ENCODE data around the gene C11orf24. TPM values are rescaled to one million over a fixed set of nuclear protein-coding genes. Genes with fewer than 3 reads are reported as not detected.
"Not testable (repeated sequence)": the region's sequence is repeated elsewhere in the genome, so short reads cannot be mapped to it uniquely, and the experiment has no call there.

Gene C11orf24
- total and polyA plus RNA-seq, 12 donors = 14.9 to 62.2 (median 30.8) TPM

DNA sequence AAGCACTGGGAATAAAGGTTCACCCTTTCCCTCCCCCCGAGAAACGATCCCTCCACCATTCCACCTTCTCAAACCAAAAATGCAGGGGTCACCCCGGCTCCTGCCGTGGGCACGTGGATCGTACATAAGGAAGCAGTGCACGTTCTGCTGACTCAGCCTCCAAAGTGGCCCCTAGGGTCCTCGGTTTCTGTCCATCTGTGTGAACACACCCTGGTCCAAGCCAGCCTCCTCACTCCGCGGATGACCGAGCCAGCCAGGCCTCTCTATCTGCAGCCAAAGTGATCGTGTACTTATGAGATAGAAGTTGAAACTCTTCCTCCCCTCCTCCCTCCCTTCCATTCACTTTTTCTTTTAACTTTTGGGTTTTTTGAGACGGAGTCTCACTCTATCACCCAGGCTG lies 16.2 kb downstream of the C11orf24 start:
- ATAC-seq (no peak), DNase-seq (no peak)
- TF ChIP-seq, protein P1, sequence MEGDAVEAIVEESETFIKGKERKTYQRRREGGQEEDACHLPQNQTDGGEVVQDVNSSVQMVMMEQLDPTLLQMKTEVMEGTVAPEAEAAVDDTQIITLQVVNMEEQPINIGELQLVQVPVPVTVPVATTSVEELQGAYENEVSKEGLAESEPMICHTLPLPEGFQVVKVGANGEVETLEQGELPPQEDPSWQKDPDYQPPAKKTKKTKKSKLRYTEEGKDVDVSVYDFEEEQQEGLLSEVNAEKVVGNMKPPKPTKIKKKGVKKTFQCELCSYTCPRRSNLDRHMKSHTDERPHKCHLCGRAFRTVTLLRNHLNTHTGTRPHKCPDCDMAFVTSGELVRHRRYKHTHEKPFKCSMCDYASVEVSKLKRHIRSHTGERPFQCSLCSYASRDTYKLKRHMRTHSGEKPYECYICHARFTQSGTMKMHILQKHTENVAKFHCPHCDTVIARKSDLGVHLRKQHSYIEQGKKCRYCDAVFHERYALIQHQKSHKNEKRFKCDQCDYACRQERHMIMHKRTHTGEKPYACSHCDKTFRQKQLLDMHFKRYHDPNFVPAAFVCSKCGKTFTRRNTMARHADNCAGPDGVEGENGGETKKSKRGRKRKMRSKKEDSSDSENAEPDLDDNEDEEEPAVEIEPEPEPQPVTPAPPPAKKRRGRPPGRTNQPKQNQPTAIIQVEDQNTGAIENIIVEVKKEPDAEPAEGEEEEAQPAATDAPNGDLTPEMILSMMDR (IDR thresholded peaks at IDR 0.05) = no peak
- 64 to 74% methylated on average over 13 of the region's 13 CpGs for WGBS, 2 donors
- intact Hi-C loops (cut with DNase I) = loop anchor here in 7 of 10 donors (5.0 kb wide), 4 partner anchors 42 to 192 kb away; no protein-coding TSS in a partner anchor
- Histone ChIP-seq H3K27me3 (no peaks in the 10 kb centered on the region), H3K9me3 (peaks cover 0 to 3% (median 0%) of the 10 kb centered on the region in 11 donors), H3K4me1 (peaks cover 0 to 30% (median 6%) of the 10 kb centered on the region in 9 donors), H3K36me3 (peaks cover 0 to 10% (median 0%) of the 10 kb centered on the region in 9 donors), H3K4me3 (no peak overlapping the region), H3K27ac (no peak overlapping the region)

DNA sequence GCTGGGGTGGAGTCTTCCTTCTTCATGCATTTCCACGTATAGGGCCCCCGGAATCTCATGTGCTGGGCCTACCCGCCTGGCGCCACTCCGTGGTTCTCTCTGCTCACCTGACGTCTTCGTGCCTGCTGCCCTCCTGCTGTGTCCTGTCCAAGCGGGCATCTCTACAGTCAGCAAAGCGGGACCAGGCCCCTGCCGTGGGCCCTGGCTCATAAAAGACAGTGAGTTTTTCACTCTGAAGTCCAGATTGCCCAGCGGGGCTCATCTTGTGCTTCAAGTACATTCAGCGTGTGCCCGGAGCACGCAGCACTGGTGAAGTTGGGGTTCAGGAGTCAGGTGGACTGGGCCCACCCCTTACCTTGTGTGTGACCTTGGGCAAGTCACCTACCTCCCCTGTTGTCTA lies 17.4 kb downstream of the C11orf24 start:
- no peaks in the 10 kb centered on the region for H3K36me3 ChIP-seq
- no peak overlapping the region for H3K4me3 ChIP-seq
- peaks cover 0 to 30% (median 6%) of the 10 kb centered on the region in 9 donors for H3K4me1 ChIP-seq
- ATAC-seq (no peak), DNase-seq (no peak)
- WGBS, 2 donors = 97 to 98% methylated on average over 14 of the region's 14 CpGs
- H3K27me3 ChIP-seq = no peaks in the 10 kb centered on the region
- intact Hi-C loops (cut with DNase I) = no loop called here
- H3K27ac ChIP-seq = no peak overlapping the region
- H3K9me3 ChIP-seq = peaks cover 0 to 3% (median 0%) of the 10 kb centered on the region in 11 donors
- TF ChIP-seq, protein P1 (IDR thresholded peaks at IDR 0.05) = no peak

DNA sequence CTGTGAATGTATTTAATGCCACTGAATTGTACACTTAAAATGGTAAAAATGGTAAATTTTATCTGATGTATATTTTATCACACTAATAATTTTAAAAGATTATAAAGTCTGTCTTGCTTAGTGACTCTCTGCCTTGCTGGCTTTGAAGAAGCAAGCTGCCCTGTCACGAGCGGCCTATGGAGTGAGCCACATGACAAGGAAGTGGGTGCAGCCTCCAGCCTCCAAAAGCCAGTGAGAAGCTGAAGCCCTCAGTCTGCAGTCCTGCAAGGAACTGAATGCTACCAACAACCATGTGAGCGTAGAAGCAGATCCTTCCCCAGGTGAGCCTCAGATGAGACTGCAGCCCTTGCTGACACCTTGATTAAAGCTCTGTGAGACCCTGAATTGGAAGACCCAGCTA lies 20.0 kb downstream of the C11orf24 start:
- ATAC-seq = no peak
- no peak overlapping the region for H3K4me3 ChIP-seq
- no peak for DNase-seq
- peaks cover 0 to 6% (median 0%) of the 10 kb centered on the region in 11 donors for H3K9me3 ChIP-seq
- WGBS, 2 donors = 89 to 94% methylated on average over 3 of the region's 3 CpGs
- no peaks in the 10 kb centered on the region for H3K27me3 ChIP-seq
- no peaks in the 10 kb centered on the region for H3K36me3 ChIP-seq
- H3K4me1 ChIP-seq = peaks cover 0 to 18% (median 0%) of the 10 kb centered on the region in 9 donors
- intact Hi-C loops (cut with DNase I) = no loop called here
- H3K27ac ChIP-seq = no peak overlapping the region
- TF ChIP-seq, protein P1 (IDR thresholded peaks at IDR 0.05) = no peak

DNA sequence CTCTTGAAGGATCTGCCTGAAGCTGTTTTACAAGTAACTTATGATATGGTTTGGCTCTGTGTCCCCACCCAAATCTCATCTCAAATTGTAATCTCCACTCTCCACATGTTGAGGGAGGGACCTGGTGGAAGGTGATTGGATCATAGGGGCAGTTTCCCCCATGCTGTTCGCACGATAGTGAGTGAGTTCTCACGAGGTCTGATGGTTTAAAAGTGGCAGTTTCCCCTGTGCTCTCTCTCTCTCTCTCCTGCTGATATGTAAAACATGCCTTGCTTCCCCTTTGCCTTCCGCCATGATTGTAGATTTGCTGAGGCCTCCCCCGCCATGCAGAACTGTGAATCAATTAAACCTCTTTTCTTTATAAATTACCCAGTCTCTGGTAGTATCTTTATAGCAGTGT lies 26.9 kb downstream of the C11orf24 start:
- H3K27me3 ChIP-seq; DNase-seq; intact Hi-C loops (cut with DNase I); H3K36me3 ChIP-seq; H3K27ac ChIP-seq; H3K4me1 ChIP-seq; ATAC-seq; H3K4me3 ChIP-seq: not testable (repeated sequence)
- WGBS, 2 donors = 87 to 90% methylated on average over 5 of the region's 5 CpGs
- H3K9me3 ChIP-seq = peaks cover 0 to 14% (median 4%) of the 10 kb centered on the region in 11 donors

DNA sequence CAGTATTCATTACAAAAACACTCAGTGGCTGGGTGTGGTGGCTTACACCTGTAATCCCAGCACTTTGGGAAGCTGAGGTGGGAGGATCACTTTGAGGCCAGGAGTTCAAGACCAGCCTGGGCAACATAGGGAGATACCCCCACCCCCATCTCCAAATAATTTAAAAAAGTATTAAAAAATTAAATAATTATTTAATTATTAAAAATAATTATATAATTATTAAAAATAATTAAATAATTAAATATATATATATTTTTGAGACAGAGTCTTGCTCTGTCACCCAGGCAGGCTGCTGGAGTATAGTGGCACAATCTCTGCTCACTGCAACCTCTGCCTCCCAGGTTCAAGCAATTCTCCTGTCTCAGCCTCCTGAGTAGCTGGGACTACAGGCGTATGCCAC lies 27.9 kb downstream of the C11orf24 start:
- DNase-seq; H3K27me3 ChIP-seq; H3K4me3 ChIP-seq; H3K27ac ChIP-seq; intact Hi-C loops (cut with DNase I); H3K4me1 ChIP-seq; ATAC-seq; H3K36me3 ChIP-seq: not testable (repeated sequence)
- WGBS, 2 donors = 95 to 100% methylated on average over 1 of the region's 1 CpG
- peaks cover 0 to 12% (median 4%) of the 10 kb centered on the region in 11 donors for H3K9me3 ChIP-seq
